Astrocyte (in vitro differentiated cells and primary cell): ENCODE results near the gene CACNG6.

ENCODE experiments used
- EZH2 ChIP-seq: IDR thresholded peaks from 2 replicates; pipeline ENCODE4 v1.6.1; 2012; ENCODE audit warnings: mild to moderate bottlenecking, low read length, inconsistent platforms; ENCODE audit not compliant: insufficient read depth
- TF ChIP-seq, protein P1 (sequence below): IDR thresholded peaks from 2 replicates; pipeline ENCODE4 v1.5.1; 2011; ENCODE audit warnings: low read depth, mild to moderate bottlenecking, inconsistent platforms, low read length, moderate library complexity; ENCODE audit not compliant: insufficient read depth

DNA sequence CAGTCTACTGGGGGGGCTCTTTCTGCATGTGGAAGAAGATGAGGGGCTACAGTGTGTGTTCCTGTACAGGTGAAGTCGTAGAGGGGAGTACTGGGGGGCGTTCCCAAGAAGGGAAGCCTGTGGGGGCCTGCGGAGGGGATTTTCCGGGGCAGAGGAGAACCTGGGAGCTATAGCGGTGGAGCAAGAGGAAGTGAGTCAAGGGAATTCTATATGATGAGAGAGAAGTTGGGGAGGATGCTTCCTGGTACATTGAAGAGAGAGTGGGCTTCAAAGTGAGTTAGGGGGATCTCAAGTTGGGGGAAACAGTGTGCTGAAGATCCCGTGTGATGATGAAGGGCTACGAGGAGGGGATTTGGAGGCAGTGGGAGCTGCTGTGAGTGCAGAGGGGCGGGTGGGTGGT is 30.6 kb upstream of the CACNG6 start:
- TF ChIP-seq, protein P1, sequence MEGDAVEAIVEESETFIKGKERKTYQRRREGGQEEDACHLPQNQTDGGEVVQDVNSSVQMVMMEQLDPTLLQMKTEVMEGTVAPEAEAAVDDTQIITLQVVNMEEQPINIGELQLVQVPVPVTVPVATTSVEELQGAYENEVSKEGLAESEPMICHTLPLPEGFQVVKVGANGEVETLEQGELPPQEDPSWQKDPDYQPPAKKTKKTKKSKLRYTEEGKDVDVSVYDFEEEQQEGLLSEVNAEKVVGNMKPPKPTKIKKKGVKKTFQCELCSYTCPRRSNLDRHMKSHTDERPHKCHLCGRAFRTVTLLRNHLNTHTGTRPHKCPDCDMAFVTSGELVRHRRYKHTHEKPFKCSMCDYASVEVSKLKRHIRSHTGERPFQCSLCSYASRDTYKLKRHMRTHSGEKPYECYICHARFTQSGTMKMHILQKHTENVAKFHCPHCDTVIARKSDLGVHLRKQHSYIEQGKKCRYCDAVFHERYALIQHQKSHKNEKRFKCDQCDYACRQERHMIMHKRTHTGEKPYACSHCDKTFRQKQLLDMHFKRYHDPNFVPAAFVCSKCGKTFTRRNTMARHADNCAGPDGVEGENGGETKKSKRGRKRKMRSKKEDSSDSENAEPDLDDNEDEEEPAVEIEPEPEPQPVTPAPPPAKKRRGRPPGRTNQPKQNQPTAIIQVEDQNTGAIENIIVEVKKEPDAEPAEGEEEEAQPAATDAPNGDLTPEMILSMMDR: no peak
- TF ChIP-seq EZH2: no peak
